ENCODE results near the gene CNDP1.

DNA sequence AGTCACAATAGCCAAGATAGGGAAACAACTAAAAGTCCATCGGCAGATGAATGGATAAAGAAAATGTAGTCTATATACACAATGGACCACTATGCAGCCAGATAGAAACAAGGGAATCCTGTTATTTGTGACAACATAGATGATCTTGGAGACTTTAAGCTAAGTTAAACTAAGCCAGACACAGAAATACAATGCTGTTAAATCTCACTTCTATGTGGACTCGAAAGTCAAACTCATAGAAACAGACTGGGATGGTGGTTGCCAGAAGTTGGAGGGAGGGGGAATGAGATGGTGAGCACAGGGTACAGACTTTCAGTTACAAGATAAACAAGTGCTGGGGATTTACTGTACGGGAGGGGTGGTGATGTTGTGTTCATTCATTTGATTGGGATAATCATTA lies 5.4 kb upstream of the CNDP1 start:
- TF ChIP-seq, protein P1, sequence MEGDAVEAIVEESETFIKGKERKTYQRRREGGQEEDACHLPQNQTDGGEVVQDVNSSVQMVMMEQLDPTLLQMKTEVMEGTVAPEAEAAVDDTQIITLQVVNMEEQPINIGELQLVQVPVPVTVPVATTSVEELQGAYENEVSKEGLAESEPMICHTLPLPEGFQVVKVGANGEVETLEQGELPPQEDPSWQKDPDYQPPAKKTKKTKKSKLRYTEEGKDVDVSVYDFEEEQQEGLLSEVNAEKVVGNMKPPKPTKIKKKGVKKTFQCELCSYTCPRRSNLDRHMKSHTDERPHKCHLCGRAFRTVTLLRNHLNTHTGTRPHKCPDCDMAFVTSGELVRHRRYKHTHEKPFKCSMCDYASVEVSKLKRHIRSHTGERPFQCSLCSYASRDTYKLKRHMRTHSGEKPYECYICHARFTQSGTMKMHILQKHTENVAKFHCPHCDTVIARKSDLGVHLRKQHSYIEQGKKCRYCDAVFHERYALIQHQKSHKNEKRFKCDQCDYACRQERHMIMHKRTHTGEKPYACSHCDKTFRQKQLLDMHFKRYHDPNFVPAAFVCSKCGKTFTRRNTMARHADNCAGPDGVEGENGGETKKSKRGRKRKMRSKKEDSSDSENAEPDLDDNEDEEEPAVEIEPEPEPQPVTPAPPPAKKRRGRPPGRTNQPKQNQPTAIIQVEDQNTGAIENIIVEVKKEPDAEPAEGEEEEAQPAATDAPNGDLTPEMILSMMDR (IDR thresholded peaks at IDR 0.05), result no peak
- no peak for TF ChIP-seq POLR2A (IDR thresholded peaks at IDR 0.05)

Measured in body of pancreas (tissue), 4 donors.